HG03460 (cell line): Measurements from ENCODE around the gene SLC25A44.

Experiments used
- ATAC-seq: cut with Tn5 transposase; IDR thresholded peaks from one replicate; pipeline ENCODE4 v1.9.1; 2021; ENCODE audit not compliant: unreplicated experiment

Gene SLC25A44

DNA sequence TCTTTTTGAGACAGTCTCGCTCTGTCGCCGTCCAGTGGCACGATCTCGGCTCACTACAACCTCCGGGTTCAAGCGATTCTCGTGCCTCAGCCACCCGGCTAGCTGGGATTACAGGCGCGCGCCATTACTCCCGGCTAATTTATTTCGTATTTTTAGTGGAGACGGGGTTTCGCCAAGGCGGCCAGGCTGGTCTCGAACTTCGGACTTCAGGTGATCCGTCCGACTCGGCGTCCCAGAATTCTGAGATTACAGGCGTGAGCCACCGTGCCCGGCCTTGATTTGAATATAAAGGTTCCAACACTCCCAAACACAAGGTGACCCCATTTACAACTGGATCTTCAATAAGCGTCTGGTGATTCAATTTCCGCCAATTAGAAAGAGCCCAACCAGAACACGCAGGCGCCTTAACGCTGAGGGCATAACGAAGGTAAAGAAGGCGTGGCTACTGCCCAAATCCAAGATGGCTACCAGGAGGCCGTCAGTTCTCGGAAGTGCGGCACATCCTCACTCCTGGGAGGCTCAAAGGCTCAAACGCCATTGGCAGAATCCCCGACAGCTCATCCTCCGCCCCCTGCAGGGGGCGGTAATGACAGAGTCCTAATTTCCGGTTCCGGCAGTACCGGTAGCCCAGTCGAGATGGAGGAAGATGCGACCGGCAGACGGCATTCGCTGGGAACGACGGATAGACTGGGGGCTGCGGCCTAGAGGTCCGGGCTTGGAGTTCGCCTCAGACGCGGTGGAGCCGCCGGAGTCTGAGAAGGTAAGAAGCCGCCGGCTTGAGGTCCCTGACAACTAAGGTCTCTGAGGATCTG lies at the start of gene SLC25A44:
SLC25A44 (plus strand) TSS at position 617 of the 812 bp plus-strand sequence. CDS start 5,744 bp downstream, outside the sequence.
- peak; percentile 93 for ATAC-seq

GRCh38 chr1:156144742-156145141 lies 49.2 kb upstream of the SLC25A44 start:
- ATAC-seq: no peak

- ATAC-seq: no peak
Measured at GRCh38 chr1:156145650-156146019, 48.3 kb upstream of the SLC25A44 start.

- ATAC-seq: no peak
Measured at GRCh38 chr1:156146020-156146768, 47.7 kb upstream of the SLC25A44 start.

- ATAC-seq: no peak
Measured at GRCh38 chr1:156146769-156147405, 47.0 kb upstream of the SLC25A44 start.

- no peak for ATAC-seq
Measured at GRCh38 chr1:156148216-156148615, 45.7 kb upstream of the SLC25A44 start.

DNA sequence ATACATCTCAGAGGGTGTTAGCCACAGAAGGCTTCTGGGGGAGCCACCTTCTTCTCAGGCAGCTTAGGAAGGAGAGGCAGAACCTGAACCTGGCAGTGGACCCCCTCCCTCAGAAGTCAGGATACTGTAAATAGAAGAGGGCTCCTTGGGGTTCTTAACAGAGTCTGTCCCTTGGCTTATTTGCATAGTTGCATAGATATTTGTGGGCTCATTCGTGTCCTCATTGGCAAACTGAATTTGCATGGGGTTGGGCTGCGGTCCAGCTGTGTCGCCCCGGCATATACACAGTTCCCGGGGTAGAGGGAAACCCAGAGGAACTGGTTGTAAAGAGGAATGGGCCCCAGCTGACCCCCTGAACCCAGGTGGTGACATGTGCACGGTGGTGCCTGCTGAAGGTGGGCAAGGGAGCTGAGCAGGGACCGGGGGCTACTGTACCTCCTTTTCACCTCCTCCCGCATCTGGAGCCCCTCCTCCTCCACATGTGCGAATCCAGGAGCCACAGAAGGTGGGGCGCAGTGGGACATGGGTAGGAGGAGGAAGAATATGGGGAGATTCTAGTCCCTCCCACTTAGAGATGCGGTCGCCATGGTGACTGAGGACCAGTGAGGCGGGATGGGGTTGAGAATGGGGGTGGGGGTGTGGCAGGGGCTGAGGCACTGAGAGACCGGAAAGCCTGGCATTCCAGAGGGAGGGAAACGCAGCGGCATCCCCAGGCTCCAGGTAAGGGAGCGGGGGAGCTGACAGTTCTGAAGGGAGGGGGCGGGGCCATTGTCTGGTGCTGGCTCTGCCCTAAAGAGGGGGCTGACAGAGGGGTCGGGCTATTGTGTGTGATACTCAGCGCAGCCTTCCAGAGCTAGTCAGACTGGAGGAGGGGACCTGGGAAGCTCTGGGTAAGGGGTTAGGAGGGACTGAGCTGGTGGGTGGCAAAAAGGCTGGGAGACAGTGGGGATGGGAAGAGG lies 44.3 kb upstream of the SLC25A44 start:
- ATAC-seq: peak; percentile 43

DNA sequence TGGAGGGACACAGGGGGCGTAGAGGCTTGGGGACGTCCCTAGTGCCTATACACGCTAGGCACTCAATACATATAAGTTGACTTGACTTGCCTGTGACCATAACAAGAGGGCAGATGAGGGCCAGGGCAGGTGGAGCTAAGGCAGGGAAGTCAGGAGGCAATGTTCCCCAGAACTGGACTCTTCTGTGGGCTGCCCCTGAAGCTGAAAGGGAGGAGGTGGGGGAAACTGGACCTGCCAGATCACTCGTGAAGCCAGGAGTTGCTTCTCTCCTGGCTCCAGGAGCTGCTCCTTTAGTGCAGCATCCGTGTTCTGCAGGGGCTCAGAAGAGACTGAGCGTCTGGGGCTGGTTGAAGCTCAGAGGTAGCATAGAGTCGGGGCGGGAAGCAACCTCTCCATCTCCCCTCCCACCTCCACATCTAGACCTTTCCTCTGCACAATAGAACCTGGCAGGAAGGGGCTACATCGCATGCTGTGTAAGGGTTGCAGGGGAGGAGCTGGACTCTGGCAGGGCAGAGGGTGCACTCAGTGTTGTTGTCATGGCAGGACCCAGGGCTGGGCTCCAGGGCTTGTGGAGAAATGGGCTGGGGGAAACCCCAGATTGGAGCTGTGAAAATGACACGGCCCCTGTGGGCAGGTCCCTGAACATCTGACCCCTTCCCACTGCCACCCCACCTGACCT lies 43.4 kb upstream of the SLC25A44 start:
- no peak for ATAC-seq

DNA sequence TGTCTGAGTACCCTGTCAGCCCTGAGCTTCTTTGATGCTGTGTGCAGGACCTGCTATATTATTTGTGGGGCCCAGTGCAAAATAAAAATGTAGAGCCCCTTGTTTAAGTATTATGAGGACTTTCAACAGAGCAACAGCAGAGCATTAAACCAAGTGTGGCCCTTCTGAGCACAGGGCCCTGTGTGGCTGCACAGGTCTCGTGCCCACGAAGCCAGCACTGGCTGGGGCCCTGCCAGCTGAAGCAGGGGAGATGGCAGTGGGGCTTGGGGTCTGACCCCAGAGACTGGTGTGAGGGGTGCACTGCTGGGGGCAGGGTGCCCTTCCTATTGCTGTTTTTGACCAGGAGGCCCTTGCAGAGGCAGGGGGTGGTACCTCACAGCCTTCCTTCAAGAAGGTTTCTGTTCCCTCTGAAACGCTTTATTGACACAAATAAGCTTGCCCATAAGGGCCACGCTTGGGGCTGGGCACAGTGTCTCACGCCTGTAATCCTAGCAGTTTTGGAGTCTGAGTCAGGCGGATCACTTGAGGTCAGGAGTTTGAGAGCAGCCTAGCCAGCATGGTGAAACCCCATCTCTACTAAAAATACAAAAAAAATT lies 42.7 kb upstream of the SLC25A44 start:
- ATAC-seq: no peak

DNA sequence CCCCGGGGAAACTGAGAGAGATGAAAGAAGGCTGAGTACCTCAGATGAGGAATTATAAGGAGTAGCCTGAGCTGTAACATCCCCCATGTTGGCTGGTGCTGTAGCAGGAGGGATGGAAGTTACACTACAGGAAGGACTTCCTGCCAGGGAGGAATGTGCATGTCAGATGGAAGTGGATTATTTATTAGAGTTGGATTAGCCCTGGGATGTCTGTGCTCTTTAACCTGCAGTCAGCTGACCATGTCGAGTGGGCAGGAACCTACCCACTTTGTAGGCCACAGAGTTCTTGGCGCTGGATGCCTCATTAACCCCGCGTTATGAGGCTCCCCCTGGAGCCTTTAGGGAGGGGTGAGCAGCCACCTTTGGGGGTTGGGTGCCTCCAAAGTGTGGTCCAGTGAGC lies 41.3 kb upstream of the SLC25A44 start:
- ATAC-seq: no peak

DNA sequence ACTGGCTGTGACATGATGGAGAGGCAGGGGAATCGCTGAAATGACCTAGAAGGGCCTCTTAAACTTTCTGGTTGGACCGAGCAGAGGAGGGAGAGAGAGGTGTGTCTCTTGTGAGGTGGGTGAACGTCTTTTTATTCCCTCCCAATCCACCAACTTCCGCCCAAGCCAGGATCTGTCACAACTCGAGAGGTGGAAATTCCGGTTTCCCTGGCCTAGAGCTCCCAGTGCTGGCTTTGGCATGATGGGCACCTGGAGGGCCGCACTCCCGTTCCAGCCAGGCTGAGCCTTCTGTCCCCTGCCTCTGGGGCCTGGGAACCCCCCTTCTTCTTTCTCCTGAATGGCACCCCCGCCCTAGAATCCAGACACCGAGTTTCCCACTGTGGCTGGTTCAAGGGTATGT lies 40.5 kb upstream of the SLC25A44 start, which contains the start of gene SEMA4A:
SEMA4A (plus strand) TSS at position 224 of the 400 bp plus-strand sequence. CDS start 994 bp downstream, outside the sequence.
- ATAC-seq: no peak

DNA sequence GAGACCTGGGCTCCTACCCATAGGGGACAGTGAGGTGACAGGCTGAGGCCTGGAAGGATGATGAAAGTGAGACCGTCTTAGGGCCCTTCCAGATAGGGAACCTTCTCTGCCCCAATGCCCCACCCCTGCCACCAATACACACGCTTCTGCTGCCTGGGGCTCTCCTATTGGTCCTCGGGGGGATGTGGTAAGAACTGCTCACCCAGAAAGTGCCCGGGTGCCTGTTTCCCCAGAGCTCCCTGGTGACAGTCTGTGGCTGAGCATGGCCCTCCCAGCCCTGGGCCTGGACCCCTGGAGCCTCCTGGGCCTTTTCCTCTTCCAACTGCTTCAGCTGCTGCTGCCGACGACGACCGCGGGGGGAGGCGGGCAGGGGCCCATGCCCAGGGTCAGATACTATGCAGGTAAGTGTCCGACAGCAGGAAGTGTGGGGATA lies 39.6 kb upstream of the SLC25A44 start:
- peak; percentile 53 for ATAC-seq

DNA sequence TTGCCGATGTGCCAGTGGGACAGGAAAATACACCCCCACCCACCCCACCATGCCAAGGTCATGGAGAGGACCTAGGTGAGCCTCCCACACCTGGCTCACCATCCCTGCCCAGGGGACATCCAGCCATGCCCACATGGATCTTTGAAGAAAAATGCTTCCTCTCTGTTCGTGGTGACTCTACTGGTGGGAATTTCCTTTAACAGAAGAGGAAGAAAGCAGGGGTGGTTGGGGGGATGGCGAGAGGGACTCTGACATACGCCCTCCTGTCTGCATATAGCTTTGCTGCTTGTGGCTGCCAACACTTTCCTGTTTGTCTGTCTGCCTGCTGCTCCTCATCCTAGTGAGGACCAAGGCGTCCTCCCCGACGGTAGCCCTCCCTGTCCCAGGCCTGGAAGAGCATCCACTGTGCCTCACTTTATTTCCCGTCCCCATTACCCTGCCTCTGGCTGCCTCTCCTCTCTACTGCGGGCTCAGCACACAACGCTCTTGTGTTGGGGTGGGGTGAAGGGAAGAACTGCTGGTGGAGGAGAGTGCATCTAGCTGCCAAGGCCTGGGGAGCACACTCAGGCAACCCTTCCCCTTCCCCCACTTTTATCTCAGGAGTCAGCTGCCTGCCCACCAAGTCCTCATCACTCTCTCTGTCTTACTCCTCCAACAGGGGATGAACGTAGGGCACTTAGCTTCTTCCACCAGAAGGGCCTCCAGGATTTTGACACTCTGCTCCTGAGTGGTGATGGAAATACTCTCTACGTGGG lies 38.0 kb upstream of the SLC25A44 start:
- no peak for ATAC-seq

DNA sequence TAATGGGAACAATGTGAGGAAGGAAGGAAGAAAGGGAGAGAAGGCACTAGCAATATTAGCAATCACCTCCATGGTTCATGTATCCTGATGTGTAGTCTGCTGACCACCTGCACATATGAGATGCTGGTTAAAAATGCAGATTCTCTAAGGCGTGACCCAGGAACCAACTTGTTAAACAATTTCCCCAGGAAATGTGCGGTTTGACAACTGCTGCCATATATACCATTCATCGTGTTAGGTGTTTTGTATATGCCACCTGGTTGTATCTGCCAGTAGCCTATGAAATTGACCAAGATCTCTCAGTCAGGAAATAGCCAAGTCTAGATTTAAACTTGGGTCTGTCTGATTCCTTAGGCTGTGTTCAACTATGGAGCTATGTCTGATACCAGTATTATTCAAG lies 36.4 kb upstream of the SLC25A44 start:
- no peak for ATAC-seq

DNA sequence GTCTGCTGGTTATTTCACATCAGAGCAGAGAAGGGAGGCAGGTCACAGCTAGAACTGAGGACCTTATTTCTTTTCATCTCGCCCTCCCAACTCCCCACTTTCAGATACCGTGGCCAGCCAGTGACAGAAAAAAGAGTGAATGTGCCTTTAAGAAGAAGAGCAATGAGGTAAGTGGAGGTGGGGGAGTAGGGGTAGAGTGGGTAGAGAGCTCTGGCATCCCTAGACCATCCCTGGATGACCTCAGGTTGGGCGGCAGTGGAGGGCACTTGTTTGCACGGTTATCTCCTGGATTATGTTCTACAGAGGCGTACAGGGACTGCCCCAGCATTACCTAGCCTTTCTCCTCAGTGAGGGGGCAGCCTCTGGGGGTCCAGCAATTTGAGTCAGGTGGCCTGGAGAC lies 35.9 kb upstream of the SLC25A44 start:
- no peak for ATAC-seq

DNA sequence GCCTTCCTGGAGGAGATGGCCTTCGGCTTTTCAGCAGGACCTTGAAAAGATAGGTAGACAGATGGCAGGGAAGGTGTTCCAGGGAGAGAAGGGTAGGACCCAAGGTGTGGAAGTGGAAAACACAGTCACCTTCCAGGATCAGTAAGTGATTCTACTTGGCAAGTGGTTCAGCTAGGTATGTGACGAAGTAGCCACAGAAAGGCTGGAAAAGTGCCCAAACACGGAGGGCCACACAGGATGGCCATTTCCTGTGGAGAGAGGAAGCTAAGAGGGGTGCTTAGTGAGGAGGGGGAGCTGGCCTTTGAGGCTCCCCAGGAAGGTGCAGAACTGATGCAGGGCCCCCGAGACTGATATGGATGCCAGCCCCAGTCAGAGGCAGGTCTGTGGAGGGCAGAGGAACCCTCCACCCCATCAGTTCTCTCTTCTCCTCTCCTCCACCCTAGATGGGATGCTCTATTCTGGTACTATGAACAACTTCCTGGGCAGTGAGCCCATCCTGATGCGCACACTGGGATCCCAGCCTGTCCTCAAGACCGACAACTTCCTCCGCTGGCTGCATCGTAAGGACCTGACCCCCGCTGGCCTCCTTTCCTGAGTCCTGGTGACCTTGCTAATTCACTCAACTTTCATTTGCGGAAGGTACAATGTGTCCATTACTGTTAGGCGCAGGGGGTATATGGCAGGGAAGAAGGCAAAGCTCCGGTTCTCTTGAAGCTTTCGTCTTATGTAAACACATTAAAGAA lies 33.7 kb upstream of the SLC25A44 start:
- no peak for ATAC-seq

- ATAC-seq: no peak
Measured at GRCh38 chr1:156160743-156161171, 33.1 kb upstream of the SLC25A44 start.

DNA sequence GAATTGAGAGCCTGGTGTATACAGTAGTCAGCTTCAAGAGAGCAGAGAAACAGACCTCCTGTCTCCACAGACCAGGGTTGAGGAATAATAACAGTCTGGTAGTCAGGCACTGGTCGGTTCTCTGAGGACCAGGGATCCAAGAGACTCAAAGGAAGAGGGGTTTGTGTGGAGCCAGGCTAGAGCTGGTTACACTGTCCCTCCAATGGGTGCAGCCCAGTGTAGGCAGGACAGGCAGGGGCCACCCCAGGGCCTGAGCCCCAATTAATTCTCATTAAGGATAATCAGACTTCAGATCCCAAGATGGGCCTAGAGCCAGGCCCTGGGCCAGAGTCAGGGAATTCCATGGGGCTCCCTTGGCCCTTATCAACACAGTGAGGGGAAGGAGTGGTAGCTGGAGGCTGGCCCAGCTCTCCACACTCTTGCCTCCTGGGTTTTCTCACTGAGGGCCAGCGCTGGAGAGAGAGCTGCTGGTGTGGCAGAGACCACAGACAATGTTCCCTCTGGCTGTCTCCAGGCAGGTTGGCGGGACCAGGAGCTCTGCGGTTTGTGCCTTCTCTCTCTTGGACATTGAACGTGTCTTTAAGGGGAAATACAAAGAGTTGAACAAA lies 31.4 kb upstream of the SLC25A44 start:
- no peak for ATAC-seq
